Spleen (tissue), 11 donors: Measurements from ENCODE around the gene ATP10B. TPM values are rescaled to one million over a fixed set of nuclear protein-coding genes. Genes with fewer than 3 reads are reported as not detected.
"Not testable (repeated sequence)": the region's sequence is repeated elsewhere in the genome, so short reads cannot be mapped to it uniquely, and the experiment has no call there.

Experiments
- DNase-seq: peaks from one replicate; pipeline ENCODE4 v3.0.0-alpha.2; 2020
- H3K27ac ChIP-seq, 8 donors: fragments of 200-600 bp; sonication (generic) in 7 of 8; 1 replicate in 4 of 8; 2 replicates in 4 of 8; pipeline versions ENCODE4 v1.5.0 to v1.8.0; 2016 to 2021; ENCODE audit warnings: inconsistent platforms in 4 of 8, mild to moderate bottlenecking in 4 of 8, moderate library complexity in 1 of 8
- H3K27me3 ChIP-seq, 7 donors: fragments of 200-600 bp; sonication (generic) in 6 of 7; replicated peaks in 1 of 7; 1 replicate in 4 of 7; 2 replicates in 3 of 7; pipeline versions ENCODE4 v1.5.0 to v1.8.0; 2016 to 2021; ENCODE audit warnings: inconsistent platforms in 3 of 7, mild to moderate bottlenecking in 1 of 7
- H3K36me3 ChIP-seq, 6 donors: fragments of 200-600 bp; sonication (generic) in 5 of 6; 1 replicate in 4 of 6; 2 replicates in 2 of 6; pipeline versions ENCODE4 v1.5.0 to v1.8.0; 2016 to 2021; ENCODE audit warnings: inconsistent platforms in 2 of 6
- H3K4me1 ChIP-seq, 6 donors: fragments of 200-600 bp; sonication (generic) in 5 of 6; 1 replicate in 3 of 6; 2 replicates in 3 of 6; pipeline versions ENCODE4 v1.5.0 to v1.8.0; 2016 to 2021; ENCODE audit warnings: inconsistent platforms in 3 of 6
- H3K4me3 ChIP-seq, 8 donors: fragments of 200-600 bp; sonication (generic) in 7 of 8; 1 replicate in 4 of 8; 2 replicates in 4 of 8; pipeline versions ENCODE4 v1.5.0 to v1.8.0; 2016 to 2021; ENCODE audit warnings: inconsistent platforms in 4 of 8, mild to moderate bottlenecking in 4 of 8, moderate library complexity in 2 of 8
- H3K9me3 ChIP-seq, 8 donors: fragments of 200-600 bp; sonication (generic) in 7 of 8; 1 replicate in 4 of 8; 2 replicates in 4 of 8; pipeline versions ENCODE4 v1.5.0 to v1.8.0; 2016 to 2021; ENCODE audit warnings: inconsistent platforms in 4 of 8
- POLR2A ChIP-seq, 3 donors: fragments of 450-650 bp; IDR thresholded peaks; one replicate each; pipeline ENCODE4 v1.5.1; 2017; ENCODE audit warnings: antibody characterized with exemption in 3 of 3, mild to moderate bottlenecking in 1 of 3
- POLR2AphosphoS5 ChIP-seq, 3 donors: sonication (generic); formaldehyde crosslinking; IDR thresholded peaks; one replicate each; pipeline ENCODE4 v1.5.1; 2017; ENCODE audit warnings: antibody characterized with exemption in 3 of 3
- WGBS, 5 donors: extraction: QIAGEN DNeasy Blood & Tissue Kit in 3 of 5; methylation state at CpG; one replicate each; pipeline versions ENCODE4 v1.1.5 to v1.1.7; 2013 to 2018; 5-methylcytosine and 5-hydroxymethylcytosine counted together
- intact Hi-C: fragments of 100-400 bp; cut with DNase I; formaldehyde crosslinking; loops from one replicate; pipeline ENCODE4 v1.15.0; 2023; ENCODE audit warnings: low total_unique reads
- polyA plus RNA-seq, 3 donors: library from polyadenylated mRNA; stranded (reverse); fragments of 200-250 nt; gene quantifications; one replicate each; pipeline ENCODE4 v1.2.1, GENCODE V29; 2013
- total RNA-seq, 7 donors: library from RNA; depleted of rRNA in 3 of 7; stranded (reverse); fragments of >200 nt in 3 of 7; fragmentation: NEBNext Ultra II Directional in 4 of 7; extraction: Animal tissue kit (Norgen Biotek cat#: 25700) in 4 of 7; gene quantifications; one replicate each; pipeline versions ENCODE4 v1.1.0 to v1.2.1, GENCODE V29; 2016 to 2021
- TF ChIP-seq, protein P1 (sequence below), 11 experiments: fragments of 200-600 bp in 7 of 11; fragments of 450-650 bp in 4 of 11; sonication (generic) in 4 of 11; IDR thresholded peaks in 8 of 11; conservative IDR thresholded peaks in 3 of 11; 1 replicate in 7 of 11; 2 replicates in 4 of 11; pipeline versions ENCODE4 v1.4.0 to v1.8.0; 2016 to 2021; ENCODE audit warnings: antibody characterized with exemption in 11 of 11, inconsistent platforms in 4 of 11, mild to moderate bottlenecking in 1 of 11
- donor health status: healthy with polysubstance abuse.
- donor health status: DM: no; HTN: no; CAD: no; lungs with moderate emphysema.
- donor health status: DM: no; HTN: no; CAD: no.
- donor health status: Bipolar disorder and iron deficiency.
- donor health status: healthy.
- donor health status: DM: no; HTN: no; CAD: no.
- donor health status: DM: yes; HTN: yes; CAD: no.

The ATP10B gene
- total and polyA plus RNA-seq, 10 donors: 0.06 TPM; not detected in 9

DNA sequence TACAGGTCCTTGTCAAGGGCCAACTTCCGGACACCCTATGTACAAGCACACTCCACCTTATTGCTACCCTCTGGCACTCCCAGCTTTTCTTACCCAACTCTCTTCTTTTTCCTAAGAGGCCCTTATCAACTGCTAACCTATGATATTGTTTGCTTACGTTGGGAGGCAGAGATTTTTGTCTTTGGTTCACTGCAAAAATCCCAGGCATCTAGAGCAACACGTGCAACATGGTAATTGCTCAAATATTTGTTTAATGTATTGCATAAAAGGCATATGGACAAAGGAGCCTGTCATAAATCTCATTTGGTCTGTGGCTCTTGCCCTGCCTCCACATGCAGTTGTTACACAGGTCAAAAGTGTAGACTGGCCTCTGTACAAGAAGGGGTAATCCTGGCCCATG, 35.8 kb upstream of the ATP10B start:
- Histone ChIP-seq H3K4me1 (no peaks in the 10 kb centered on the region), H3K9me3 (no peaks in the 10 kb centered on the region), H3K27ac (no peak overlapping the region), H3K36me3 (no peaks in the 10 kb centered on the region), H3K27me3 (no peaks in the 10 kb centered on the region), H3K4me3 (no peak overlapping the region)
- no peak for DNase-seq
- TF ChIP-seq, protein P1, sequence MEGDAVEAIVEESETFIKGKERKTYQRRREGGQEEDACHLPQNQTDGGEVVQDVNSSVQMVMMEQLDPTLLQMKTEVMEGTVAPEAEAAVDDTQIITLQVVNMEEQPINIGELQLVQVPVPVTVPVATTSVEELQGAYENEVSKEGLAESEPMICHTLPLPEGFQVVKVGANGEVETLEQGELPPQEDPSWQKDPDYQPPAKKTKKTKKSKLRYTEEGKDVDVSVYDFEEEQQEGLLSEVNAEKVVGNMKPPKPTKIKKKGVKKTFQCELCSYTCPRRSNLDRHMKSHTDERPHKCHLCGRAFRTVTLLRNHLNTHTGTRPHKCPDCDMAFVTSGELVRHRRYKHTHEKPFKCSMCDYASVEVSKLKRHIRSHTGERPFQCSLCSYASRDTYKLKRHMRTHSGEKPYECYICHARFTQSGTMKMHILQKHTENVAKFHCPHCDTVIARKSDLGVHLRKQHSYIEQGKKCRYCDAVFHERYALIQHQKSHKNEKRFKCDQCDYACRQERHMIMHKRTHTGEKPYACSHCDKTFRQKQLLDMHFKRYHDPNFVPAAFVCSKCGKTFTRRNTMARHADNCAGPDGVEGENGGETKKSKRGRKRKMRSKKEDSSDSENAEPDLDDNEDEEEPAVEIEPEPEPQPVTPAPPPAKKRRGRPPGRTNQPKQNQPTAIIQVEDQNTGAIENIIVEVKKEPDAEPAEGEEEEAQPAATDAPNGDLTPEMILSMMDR (IDR thresholded peaks at IDR 0.05 in 8 of 11, conservative IDR thresholded peaks at IDR 0.05 in 3 of 11): no peak
- TF ChIP-seq POLR2AphosphoS5 (IDR thresholded peaks at IDR 0.05) (no peak), POLR2A (IDR thresholded peaks at IDR 0.05) (no peak)
- intact Hi-C loops: no loop called here
- WGBS, 5 donors: 72 to 90% (median 84%) methylated on average over 3 of the region's 3 CpGs

DNA sequence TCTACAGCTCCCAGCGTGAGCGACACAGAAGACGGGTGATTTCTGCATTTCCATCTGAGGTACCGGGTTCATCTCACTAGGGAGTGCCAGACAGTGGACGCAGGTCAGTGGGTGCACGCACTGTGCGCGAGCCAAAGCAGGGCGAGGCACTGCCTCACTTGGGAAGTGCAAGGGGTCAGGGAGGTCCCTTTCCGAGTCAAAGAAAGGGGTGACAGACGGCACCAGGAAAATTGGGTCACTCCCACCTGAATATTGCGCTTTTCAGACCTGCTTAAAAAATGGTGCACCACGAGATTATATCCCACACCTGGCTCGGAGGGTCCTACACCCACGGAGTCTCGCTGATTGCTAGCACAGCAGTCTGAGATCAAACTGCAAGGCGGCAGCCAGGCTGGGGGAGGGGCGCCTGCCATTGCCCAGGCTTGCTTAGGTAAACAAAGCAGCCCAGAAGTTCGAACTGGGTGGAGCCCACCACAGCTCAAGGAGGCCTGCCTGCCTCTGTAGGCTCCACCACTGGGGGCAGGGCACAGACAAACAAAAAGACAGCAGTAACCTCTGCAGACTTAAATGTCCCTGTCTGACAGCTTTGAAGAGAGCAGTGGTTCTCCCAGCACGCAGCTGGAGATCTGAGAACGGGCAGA, 21.7 kb upstream of the ATP10B start:
- intact Hi-C loops, DNase-seq, H3K9me3 ChIP-seq, H3K4me3 ChIP-seq, H3K4me1 ChIP-seq, H3K36me3 ChIP-seq, H3K27me3 ChIP-seq, H3K27ac ChIP-seq: not testable (repeated sequence)
- 26 to 46% (median 36%) methylated on average over 16 to 21 of the region's 21 CpGs for WGBS, 5 donors

DNA sequence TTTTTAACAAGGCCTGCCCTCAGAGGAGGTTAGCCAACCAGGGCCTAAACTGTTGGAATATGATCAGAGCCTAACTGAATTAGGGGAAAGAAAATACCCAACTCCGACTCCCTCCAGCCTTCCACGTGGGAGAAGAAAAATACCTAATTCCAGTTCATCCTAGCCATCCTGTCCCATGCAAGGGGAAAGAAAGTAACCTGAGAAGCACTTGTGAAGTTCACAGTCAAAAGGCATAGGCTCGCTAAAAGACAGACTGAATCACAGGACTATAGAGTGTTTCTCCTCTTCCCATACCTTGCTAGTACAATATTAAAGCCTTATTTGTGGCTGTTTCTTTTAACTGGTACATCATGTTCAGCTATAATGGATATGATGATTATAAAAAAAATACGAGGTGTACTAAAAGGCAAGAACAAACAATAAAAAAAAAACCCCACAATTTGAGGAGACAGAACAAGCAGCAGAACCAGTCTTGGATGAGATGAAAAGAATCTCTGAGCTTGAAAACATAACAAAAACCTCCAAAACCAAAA, 18.0 kb upstream of the ATP10B start:
- Histone ChIP-seq H3K4me1 (no peaks in the 10 kb centered on the region), H3K4me3 (no peak overlapping the region), H3K27ac (no peak overlapping the region), H3K36me3 (no peaks in the 10 kb centered on the region), H3K27me3 (peaks cover 0 to 7% (median 0%) of the 10 kb centered on the region in 7 donors), H3K9me3 (no peaks in the 10 kb centered on the region)
- TF ChIP-seq POLR2A (IDR thresholded peaks at IDR 0.05) (no peak), POLR2AphosphoS5 (IDR thresholded peaks at IDR 0.05) (no peak)
- TF ChIP-seq, protein P1 (IDR thresholded peaks at IDR 0.05 in 8 of 11, conservative IDR thresholded peaks at IDR 0.05 in 3 of 11): no peak
- no peak for DNase-seq
- intact Hi-C loops: no loop called here
- WGBS, 5 donors: 56 to 69% (median 61%) methylated on average over 4 of the region's 4 CpGs

GRCh38 chr5:160867976-160868375, 16.0 kb upstream of the ATP10B start:
- no peaks in the 10 kb centered on the region for H3K9me3 ChIP-seq
- intact Hi-C loops: no loop called here

More at GRCh38 chr5:160867976-160868375, 16.0 kb upstream of the ATP10B start:
- H3K27ac ChIP-seq: no peak overlapping the region
- H3K4me3 ChIP-seq: no peak overlapping the region
- H3K36me3 ChIP-seq: no peaks in the 10 kb centered on the region
- no peak for DNase-seq
- H3K27me3 ChIP-seq: no peaks in the 10 kb centered on the region
- TF ChIP-seq, protein P1 (IDR thresholded peaks at IDR 0.05 in 8 of 11, conservative IDR thresholded peaks at IDR 0.05 in 3 of 11): no peak
- TF ChIP-seq POLR2AphosphoS5 (IDR thresholded peaks at IDR 0.05) (no peak), POLR2A (IDR thresholded peaks at IDR 0.05) (no peak)
- WGBS, 5 donors: 86 to 94% (median 92%) methylated on average over 6 of the region's 6 CpGs
- no peaks in the 10 kb centered on the region for H3K4me1 ChIP-seq
